ENCODE data around the gene DGKG.

GRCh38 chr3:186210852-186211500 lies 151.1 kb downstream of the DGKG start:
- TF ChIP-seq, protein P1, sequence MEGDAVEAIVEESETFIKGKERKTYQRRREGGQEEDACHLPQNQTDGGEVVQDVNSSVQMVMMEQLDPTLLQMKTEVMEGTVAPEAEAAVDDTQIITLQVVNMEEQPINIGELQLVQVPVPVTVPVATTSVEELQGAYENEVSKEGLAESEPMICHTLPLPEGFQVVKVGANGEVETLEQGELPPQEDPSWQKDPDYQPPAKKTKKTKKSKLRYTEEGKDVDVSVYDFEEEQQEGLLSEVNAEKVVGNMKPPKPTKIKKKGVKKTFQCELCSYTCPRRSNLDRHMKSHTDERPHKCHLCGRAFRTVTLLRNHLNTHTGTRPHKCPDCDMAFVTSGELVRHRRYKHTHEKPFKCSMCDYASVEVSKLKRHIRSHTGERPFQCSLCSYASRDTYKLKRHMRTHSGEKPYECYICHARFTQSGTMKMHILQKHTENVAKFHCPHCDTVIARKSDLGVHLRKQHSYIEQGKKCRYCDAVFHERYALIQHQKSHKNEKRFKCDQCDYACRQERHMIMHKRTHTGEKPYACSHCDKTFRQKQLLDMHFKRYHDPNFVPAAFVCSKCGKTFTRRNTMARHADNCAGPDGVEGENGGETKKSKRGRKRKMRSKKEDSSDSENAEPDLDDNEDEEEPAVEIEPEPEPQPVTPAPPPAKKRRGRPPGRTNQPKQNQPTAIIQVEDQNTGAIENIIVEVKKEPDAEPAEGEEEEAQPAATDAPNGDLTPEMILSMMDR (IDR thresholded peaks at IDR 0.05), result no peak
- TF ChIP-seq RAD21 (conservative IDR thresholded peaks at IDR 0.05 in 1 of 2, IDR thresholded peaks at IDR 0.05 in 1 of 2) (no peak), CEBPB (IDR thresholded peaks at IDR 0.05) (no peak), POLR2A (IDR thresholded peaks at IDR 0.05; ENCODE audit: low read length) (no peak), RFX5 (IDR thresholded peaks at IDR 0.05) (no peak), HDAC2 (IDR thresholded peaks at IDR 0.05) (no peak), MAZ (IDR thresholded peaks at IDR 0.05; ENCODE audit: borderline replicate concordance, low read depth, low read length) (no peak), EP300 (IDR thresholded peaks at IDR 0.05) (no peak)
- TF ChIP-seq, protein P2, sequence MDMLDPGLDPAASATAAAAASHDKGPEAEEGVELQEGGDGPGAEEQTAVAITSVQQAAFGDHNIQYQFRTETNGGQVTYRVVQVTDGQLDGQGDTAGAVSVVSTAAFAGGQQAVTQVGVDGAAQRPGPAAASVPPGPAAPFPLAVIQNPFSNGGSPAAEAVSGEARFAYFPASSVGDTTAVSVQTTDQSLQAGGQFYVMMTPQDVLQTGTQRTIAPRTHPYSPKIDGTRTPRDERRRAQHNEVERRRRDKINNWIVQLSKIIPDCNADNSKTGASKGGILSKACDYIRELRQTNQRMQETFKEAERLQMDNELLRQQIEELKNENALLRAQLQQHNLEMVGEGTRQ (IDR thresholded peaks at IDR 0.05), result no peak
- TF ChIP-seq, protein P3, sequence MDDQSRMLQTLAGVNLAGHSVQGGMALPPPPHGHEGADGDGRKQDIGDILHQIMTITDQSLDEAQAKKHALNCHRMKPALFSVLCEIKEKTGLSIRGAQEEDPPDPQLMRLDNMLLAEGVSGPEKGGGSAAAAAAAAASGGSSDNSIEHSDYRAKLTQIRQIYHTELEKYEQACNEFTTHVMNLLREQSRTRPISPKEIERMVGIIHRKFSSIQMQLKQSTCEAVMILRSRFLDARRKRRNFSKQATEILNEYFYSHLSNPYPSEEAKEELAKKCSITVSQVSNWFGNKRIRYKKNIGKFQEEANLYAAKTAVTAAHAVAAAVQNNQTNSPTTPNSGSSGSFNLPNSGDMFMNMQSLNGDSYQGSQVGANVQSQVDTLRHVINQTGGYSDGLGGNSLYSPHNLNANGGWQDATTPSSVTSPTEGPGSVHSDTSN (IDR thresholded peaks at IDR 0.05), result no peak

Data from A549 (cell line).